Measurements from ENCODE around the gene PPP2R5E.
A peak's percentile ranks its signal among the peaks of the same experiment; 100 is the strongest.
"Not testable (repeated sequence)": the region's sequence is repeated elsewhere in the genome, so short reads cannot be mapped to it uniquely, and the experiment has no call there.

PPP2R5E gene

GRCh38 chr14:63543000-63543825 lies at the start of gene PPP2R5E:
PPP2R5E (minus strand) TSS chr14:63543377; CDS start chr14:63539685, 3,692 bp downstream.
- DNase-seq, result peak; percentile 96

GRCh38 chr14:63583046-63583445 lies 39.9 kb upstream of the PPP2R5E start:
- not testable (repeated sequence) for DNase-seq

GRCh38 chr14:63581491-63581890 lies 38.3 kb upstream of the PPP2R5E start:
- DNase-seq, result no peak

- DNase-seq, result no peak
Measured at GRCh38 chr14:63578300-63578699, 35.1 kb upstream of the PPP2R5E start.

- no peak for DNase-seq
Measured at GRCh38 chr14:63573581-63573980, 30.4 kb upstream of the PPP2R5E start.

GRCh38 chr14:63565448-63565847 lies 22.3 kb upstream of the PPP2R5E start:
- no peak for DNase-seq

- no peak for DNase-seq
Measured at GRCh38 chr14:63564318-63564717, 21.1 kb upstream of the PPP2R5E start.

- DNase-seq, result no peak
Measured at GRCh38 chr14:63563370-63564026, 20.3 kb upstream of the PPP2R5E start.

- DNase-seq, result no peak
Measured at GRCh38 chr14:63562405-63562804, 19.2 kb upstream of the PPP2R5E start.

- DNase-seq, result no peak
Measured at GRCh38 chr14:63555572-63555971, 12.4 kb upstream of the PPP2R5E start.

- no peak for DNase-seq
Measured at GRCh38 chr14:63551332-63551731, 8.2 kb upstream of the PPP2R5E start.

GRCh38 chr14:63547798-63548335 lies 4.7 kb upstream of the PPP2R5E start:
- no peak for DNase-seq

GRCh38 chr14:63545431-63545830 lies 2.3 kb upstream of the PPP2R5E start:
- DNase-seq, result no peak

- DNase-seq, result no peak
Measured at GRCh38 chr14:63544591-63545299, 1.6 kb upstream of the PPP2R5E start.

- no peak for DNase-seq
Measured at GRCh38 chr14:63543826-63544406, 739 bp upstream of the PPP2R5E start.

GRCh38 chr14:63542231-63542999 lies 762 bp downstream of the PPP2R5E start:
- DNase-seq, result no peak

GRCh38 chr14:63535918-63536317 lies 7.3 kb downstream of the PPP2R5E start:
- DNase-seq, result no peak

- DNase-seq, result no peak
Measured at GRCh38 chr14:63533474-63533873, 9.7 kb downstream of the PPP2R5E start.

GRCh38 chr14:63524537-63525155 lies 18.5 kb downstream of the PPP2R5E start:
- no peak for DNase-seq

- no peak for DNase-seq
Measured at GRCh38 chr14:63523735-63524426, 19.3 kb downstream of the PPP2R5E start.

- DNase-seq, result not testable (repeated sequence)
Measured at GRCh38 chr14:63522511-63522910, 20.7 kb downstream of the PPP2R5E start.
